ENCODE data around the gene CTSZ.

DNA sequence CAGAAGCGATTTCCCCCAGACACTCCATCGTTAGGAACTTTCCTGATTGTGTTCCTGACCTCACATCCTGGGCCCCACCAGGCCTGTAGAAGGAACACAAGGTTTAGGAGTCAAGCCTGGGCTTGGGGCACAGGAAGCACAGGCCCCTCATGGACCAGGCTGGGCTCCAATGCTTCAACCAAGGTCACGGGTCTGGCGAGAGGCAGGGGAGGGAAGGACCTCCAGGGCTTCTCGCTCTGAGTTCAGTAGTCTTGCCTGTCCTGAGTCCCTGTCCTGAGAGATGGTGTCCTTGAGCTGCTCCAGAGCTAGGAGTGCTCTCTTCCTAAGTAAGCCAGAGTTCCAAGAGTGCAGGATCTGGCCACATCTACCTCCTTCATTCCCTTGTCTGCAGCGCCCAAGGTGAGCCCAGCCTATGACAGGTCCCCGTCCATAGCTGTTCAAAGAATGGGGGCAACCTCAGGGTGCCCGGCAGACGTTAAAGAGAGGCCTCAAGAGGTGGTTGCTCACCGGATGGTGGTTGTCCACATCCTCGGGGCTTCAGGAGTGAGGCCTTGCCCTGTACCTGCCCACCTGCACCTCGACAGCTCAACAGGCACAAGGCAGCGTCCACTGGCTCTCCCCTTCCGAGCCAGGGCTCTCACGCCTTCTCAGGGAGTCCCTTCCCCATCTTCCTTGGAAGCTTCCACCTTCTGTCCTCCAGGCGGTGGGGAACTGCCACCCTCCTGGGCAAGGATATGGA lies 10.6 kb upstream of the CTSZ start:
- TF ChIP-seq, protein P1, sequence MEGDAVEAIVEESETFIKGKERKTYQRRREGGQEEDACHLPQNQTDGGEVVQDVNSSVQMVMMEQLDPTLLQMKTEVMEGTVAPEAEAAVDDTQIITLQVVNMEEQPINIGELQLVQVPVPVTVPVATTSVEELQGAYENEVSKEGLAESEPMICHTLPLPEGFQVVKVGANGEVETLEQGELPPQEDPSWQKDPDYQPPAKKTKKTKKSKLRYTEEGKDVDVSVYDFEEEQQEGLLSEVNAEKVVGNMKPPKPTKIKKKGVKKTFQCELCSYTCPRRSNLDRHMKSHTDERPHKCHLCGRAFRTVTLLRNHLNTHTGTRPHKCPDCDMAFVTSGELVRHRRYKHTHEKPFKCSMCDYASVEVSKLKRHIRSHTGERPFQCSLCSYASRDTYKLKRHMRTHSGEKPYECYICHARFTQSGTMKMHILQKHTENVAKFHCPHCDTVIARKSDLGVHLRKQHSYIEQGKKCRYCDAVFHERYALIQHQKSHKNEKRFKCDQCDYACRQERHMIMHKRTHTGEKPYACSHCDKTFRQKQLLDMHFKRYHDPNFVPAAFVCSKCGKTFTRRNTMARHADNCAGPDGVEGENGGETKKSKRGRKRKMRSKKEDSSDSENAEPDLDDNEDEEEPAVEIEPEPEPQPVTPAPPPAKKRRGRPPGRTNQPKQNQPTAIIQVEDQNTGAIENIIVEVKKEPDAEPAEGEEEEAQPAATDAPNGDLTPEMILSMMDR (IDR thresholded peaks at IDR 0.05; ENCODE audit: borderline replicate concordance, extremely low read depth, low read length, poor library complexity, severe bottlenecking), result no peak
- no peak for TF ChIP-seq EZH2 (IDR thresholded peaks at IDR 0.05; ENCODE audit: borderline replicate concordance, low read depth, low read length, severe bottlenecking)

Measured in DND-41 (cell line).